ENCODE results near the gene RASAL2.

DNA sequence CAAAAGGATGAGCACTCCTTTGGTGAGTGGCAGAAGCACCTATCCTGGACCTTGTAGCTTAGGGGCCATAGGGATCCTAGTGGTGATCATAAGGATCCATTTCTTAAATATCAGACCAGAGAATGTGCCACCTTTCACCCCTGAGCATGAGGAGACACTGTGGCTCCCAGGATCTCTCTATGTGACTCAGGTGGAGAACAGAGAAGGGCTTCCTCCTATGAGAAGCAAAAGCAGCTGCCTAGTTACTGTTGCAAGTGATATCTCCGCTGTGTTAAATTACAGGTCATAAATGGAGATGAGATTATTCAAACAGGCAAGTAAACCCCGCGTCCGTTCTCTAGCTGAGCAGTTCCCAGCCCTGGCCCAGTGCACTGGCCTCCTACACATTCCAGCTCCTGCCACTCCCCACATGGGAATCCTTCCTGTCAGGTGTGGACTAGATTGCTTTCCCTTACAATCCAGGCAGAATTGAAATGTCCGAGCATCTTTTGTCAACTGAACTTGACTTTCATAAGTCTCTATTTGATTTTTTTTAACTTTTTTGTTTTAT is 376.6 kb downstream of the RASAL2 start:
- TF ChIP-seq, protein P1, sequence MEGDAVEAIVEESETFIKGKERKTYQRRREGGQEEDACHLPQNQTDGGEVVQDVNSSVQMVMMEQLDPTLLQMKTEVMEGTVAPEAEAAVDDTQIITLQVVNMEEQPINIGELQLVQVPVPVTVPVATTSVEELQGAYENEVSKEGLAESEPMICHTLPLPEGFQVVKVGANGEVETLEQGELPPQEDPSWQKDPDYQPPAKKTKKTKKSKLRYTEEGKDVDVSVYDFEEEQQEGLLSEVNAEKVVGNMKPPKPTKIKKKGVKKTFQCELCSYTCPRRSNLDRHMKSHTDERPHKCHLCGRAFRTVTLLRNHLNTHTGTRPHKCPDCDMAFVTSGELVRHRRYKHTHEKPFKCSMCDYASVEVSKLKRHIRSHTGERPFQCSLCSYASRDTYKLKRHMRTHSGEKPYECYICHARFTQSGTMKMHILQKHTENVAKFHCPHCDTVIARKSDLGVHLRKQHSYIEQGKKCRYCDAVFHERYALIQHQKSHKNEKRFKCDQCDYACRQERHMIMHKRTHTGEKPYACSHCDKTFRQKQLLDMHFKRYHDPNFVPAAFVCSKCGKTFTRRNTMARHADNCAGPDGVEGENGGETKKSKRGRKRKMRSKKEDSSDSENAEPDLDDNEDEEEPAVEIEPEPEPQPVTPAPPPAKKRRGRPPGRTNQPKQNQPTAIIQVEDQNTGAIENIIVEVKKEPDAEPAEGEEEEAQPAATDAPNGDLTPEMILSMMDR (conservative IDR thresholded peaks at IDR 0.05 in 1 of 2, IDR thresholded peaks at IDR 0.05 in 1 of 2; ENCODE audit: low read depth in 1 of 2, low read length in 2 of 2): no peak
- no peak for TF ChIP-seq EZH2 (IDR thresholded peaks at IDR 0.05; ENCODE audit: low read length, missing control alignments)
